Neutrophil (primary cell): ENCODE data around the gene CROCC2.

ENCODE experiments used
- H3K27ac ChIP-seq: fragments of 200-600 bp; sonication (generic); 2 replicates; pipeline ENCODE4 v1.5.1; 2016; ENCODE audit warnings: mild to moderate bottlenecking, moderate library complexity
- H3K27me3 ChIP-seq: fragments of 200-600 bp; sonication (generic); 2 replicates; pipeline ENCODE4 v1.6.0; 2016; ENCODE audit warnings: mild to moderate bottlenecking
- H3K36me3 ChIP-seq: fragments of 200-600 bp; sonication (generic); 2 replicates; pipeline ENCODE4 v1.5.1; 2017
- H3K4me1 ChIP-seq, 2 experiments: fragments of 200-600 bp in 1 of 2; sonication (generic) in 1 of 2; 1 replicate in 1 of 2; 2 replicates in 1 of 2; pipeline versions ENCODE4 v1.5.1 to v1.6.1; 2013 to 2016; ENCODE audit warnings: low read depth in 1 of 2, low read length in 1 of 2, mild to moderate bottlenecking in 1 of 2, moderate library complexity in 1 of 2; ENCODE audit not compliant: control insufficient read depth in 1 of 2, insufficient read depth in 1 of 2
- H3K4me3 ChIP-seq, 2 experiments: fragments of 200-600 bp in 1 of 2; sonication (generic) in 1 of 2; 1 replicate in 1 of 2; 2 replicates in 1 of 2; pipeline ENCODE4 v1.5.1; 2013 to 2016; ENCODE audit warnings: low read depth in 1 of 2, low read length in 1 of 2, mild to moderate bottlenecking in 1 of 2, moderate library complexity in 1 of 2
- H3K9me3 ChIP-seq: fragments of 200-600 bp; sonication (generic); 2 replicates; pipeline ENCODE4 v1.5.1; 2016
- CTCF ChIP-seq: fragments of 200-600 bp; sonication (generic); IDR thresholded peaks from 2 replicates; pipeline ENCODE4 v1.5.1; 2016; ENCODE audit warnings: antibody characterized with exemption

Gene CROCC2

GRCh38 chr2:240900141-240900860 is 5.8 kb upstream of the CROCC2 start:
- no peaks in the 10 kb centered on the region for H3K4me1 ChIP-seq
- H3K27me3 ChIP-seq, result no peaks in the 10 kb centered on the region
- H3K36me3 ChIP-seq, result no peaks in the 10 kb centered on the region
- no peak overlapping the region for H3K27ac ChIP-seq
- TF ChIP-seq CTCF, result no peak
- H3K9me3 ChIP-seq, result no peaks in the 10 kb centered on the region
- H3K4me3 ChIP-seq, result no peak overlapping the region

GRCh38 chr2:240901986-240902614 is 4.0 kb upstream of the CROCC2 start:
- no peaks in the 10 kb centered on the region for H3K9me3 ChIP-seq
- H3K27me3 ChIP-seq, result no peaks in the 10 kb centered on the region
- TF ChIP-seq CTCF, result no peak
- H3K4me1 ChIP-seq, result no peaks in the 10 kb centered on the region
- no peak overlapping the region for H3K4me3 ChIP-seq
- no peak overlapping the region for H3K27ac ChIP-seq
- no peaks in the 10 kb centered on the region for H3K36me3 ChIP-seq

- H3K9me3 ChIP-seq, result no peaks in the 10 kb centered on the region
- H3K27me3 ChIP-seq, result no peaks in the 10 kb centered on the region
- TF ChIP-seq CTCF, result no peak
- H3K4me1 ChIP-seq, result no peaks in the 10 kb centered on the region
- H3K4me3 ChIP-seq, result no peak overlapping the region
- no peak overlapping the region for H3K27ac ChIP-seq
- no peaks in the 10 kb centered on the region for H3K36me3 ChIP-seq
Observed at GRCh38 chr2:240902615-240903041, 3.5 kb upstream of the CROCC2 start.

GRCh38 chr2:240903191-240904060 is 2.7 kb upstream of the CROCC2 start:
- Histone ChIP-seq H3K27me3 (no peaks in the 10 kb centered on the region), H3K4me3 (no peak overlapping the region), H3K4me1 (no peaks in the 10 kb centered on the region), H3K27ac (no peak overlapping the region), H3K36me3 (no peaks in the 10 kb centered on the region), H3K9me3 (no peaks in the 10 kb centered on the region)
- TF ChIP-seq CTCF, result no peak

- H3K27ac ChIP-seq, result no peak overlapping the region
- no peaks in the 10 kb centered on the region for H3K9me3 ChIP-seq
- no peak for TF ChIP-seq CTCF
- no peaks in the 10 kb centered on the region for H3K36me3 ChIP-seq
- H3K4me1 ChIP-seq, result no peaks in the 10 kb centered on the region
- no peak overlapping the region for H3K4me3 ChIP-seq
- no peaks in the 10 kb centered on the region for H3K27me3 ChIP-seq
Observed at GRCh38 chr2:240904216-240905175, 1.6 kb upstream of the CROCC2 start.
